Superior temporal gyrus (tissue), 1 donor: Measurements from ENCODE around the gene PTGER2.

Experiments used
- DNase-seq: peaks from one replicate; pipeline ENCODE4 v3.0.0-alpha.2; 2016; ENCODE audit errors: extremely low spot score

PTGER2 gene

GRCh38 chr14:52338051-52338681 lies 24.1 kb downstream of the PTGER2 start:
- no peak for DNase-seq

DNA sequence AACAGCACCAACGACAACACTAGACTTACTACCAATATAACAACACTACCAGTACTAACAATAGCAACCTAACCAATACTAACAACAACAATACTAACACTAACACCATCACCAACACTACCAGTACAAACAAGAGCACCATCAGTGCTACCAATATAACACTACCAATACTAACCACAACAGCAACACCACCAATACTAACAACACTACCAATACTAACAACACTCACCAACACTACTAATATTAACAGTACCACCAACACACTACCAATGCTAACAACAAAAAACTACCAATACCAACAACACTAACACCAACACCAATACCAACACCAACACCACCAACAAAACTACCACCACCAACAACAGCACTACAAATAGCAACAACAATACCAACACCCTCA lies 25.1 kb downstream of the PTGER2 start:
- DNase-seq = no peak

DNA sequence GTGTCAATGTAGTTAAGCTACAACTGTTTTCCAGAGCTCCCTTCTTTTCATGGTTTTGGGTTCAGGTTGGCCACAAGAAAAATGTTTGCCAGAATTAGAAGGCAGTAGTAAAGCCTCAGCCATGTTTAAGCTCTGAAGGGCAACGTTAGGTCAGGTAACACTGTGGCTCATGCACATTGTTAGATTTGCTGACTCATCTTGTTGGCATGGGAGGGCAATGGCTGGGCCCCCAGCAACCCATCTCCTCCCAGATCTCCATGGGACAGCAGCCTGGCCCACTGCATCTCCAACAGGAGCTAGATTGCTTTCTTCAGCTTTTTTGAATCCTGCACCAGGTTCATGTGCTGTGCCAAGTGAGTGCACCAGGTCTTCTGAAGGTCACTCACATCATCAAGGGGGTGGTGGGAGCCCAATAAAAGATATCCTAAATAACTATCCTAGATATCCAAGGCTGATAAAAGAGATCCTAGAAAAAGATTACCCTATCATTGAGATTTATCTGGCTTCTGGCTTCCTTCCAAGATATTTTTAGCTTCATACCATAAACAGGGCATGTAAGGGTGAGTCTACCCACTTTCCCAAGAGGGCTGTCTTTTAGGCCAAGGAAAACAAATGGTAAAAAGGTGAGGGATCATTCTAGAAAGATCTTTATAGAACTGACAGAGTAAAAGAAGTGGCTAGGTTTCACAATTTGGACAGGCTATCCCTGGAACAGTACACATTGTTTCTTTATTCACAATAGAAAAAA lies 28.9 kb downstream of the PTGER2 start:
- DNase-seq = no peak

DNA sequence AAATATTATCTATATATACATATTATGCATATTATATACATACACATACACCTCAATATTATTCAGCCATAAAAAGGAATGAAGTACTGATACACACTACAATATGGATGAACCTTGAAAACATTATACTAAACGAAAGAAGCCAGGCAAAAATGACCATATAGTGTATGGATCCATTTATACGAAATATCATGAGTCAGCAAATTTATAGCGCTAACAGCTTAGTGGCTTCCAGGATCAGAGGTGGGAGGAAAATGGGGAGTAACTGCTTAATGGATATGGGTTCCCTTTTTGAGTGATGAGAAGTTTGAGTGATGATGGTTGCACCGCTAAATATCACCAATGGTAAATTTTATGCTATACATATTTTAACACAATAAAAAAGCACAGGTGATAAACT lies 32.7 kb downstream of the PTGER2 start:
- no peak for DNase-seq

DNA sequence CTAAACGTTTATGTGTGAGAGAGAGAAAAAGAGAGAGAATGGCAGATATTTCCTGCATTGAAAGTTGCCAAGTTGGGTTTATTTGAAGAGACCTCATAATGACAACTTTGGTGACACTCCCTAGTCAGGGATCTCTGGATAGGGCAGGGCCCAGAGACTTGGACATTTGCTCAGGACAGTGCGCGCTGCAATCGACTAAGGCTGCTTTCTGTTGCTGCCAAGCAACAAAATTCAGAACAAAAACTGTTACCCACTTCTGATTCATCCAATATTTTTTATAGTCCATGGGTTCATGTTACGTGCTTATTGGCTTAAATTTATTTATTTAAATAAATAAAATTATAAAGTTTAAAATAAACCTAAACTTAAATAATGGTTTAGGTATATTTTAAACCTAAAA lies 34.2 kb downstream of the PTGER2 start:
- DNase-seq = no peak

GRCh38 chr14:52348776-52349175 lies 34.7 kb downstream of the PTGER2 start:
- no peak for DNase-seq

GRCh38 chr14:52349731-52350130 lies 35.6 kb downstream of the PTGER2 start:
- DNase-seq = no peak

DNA sequence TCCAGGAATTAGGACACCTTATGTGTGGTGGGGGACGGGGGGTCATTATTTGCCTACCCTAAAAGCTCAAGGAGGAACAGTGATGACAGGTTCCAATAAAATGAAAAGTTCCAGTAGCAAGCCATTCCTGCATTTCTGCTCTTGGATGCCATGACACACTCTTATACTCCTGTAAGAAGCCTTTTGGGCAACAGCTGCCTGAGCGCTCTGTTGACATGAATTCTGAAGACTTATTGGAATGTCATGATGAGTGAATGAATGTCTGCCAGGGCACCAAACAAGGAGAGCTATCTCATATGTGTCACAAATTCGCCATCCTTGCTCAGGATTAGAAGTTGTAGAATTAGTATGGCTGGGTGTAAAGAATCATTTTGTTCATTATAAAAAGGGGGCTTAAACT lies 36.3 kb downstream of the PTGER2 start:
- no peak for DNase-seq

GRCh38 chr14:52351233-52352060 lies 37.3 kb downstream of the PTGER2 start:
- DNase-seq = peak; percentile 18

- no peak for DNase-seq
These were observed 38.0 kb downstream of the PTGER2 start for GRCh38 chr14:52352061-52352491.

GRCh38 chr14:52352569-52352968 lies 38.5 kb downstream of the PTGER2 start:
- DNase-seq = no peak

GRCh38 chr14:52354242-52354641 lies 40.1 kb downstream of the PTGER2 start:
- DNase-seq = no peak

GRCh38 chr14:52355016-52355431 lies 40.9 kb downstream of the PTGER2 start:
- DNase-seq = no peak

DNA sequence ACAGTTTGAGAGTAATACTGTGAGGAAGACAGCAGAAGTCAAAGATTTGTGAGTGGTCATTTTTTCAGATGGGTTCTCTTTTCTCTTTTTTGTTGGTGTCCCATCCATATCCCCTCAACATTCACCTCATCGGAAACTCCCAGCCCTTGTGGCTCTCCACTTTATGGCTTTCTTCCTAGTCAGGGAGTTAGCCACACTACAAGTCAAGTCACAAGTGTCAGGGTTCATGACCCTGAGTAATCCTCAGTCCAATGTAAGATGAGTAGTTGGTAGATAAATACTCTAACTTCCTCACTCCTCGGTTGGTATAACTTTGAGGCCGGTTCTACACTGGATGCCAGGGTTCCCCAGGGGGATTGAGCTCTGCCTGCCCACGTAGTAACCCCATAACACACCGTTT lies 41.4 kb downstream of the PTGER2 start:
- DNase-seq = no peak

DNA sequence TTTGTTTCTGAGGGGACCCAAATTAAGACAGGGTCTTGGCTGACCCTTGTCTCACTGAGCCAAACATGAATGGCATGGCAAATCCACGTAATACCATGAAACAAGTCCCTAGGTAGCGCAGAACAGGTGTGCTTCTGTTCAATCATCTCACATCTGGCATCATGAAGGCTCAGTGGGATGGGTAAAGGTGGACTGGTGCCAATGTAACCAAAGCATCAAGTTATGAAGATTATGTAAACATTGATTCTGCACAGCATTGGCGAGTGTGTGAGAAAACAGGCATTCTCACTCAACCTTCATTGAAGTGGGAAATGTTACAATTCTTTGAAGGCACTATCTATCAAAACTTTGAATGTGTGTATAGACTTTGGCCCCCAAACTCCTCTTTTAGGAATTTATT lies 41.9 kb downstream of the PTGER2 start:
- DNase-seq = no peak

DNA sequence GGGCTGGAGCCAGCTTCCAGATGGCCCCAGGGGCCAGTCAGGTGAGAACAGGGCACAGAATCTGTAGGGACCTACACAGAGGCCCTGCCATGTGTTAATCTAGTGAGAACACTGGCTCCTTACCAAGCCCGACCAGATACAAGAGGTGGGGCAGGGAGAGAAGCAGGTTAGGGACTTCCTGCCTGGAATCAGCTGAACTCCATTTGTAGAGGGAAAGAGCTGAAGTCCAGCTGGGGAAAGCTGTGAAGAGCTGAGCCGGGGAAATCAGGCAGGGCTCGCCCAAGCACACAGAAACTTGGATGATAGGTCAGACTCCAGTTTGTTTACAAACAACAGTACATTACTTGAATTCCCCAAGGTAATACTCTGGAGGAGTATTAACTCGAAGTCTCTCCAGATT lies 46.7 kb downstream of the PTGER2 start:
- DNase-seq = no peak

GRCh38 chr14:52363041-52363704 lies 49.1 kb downstream of the PTGER2 start:
- no peak for DNase-seq

GRCh38 chr14:52363961-52364360 lies 49.8 kb downstream of the PTGER2 start:
- DNase-seq = no peak

DNA sequence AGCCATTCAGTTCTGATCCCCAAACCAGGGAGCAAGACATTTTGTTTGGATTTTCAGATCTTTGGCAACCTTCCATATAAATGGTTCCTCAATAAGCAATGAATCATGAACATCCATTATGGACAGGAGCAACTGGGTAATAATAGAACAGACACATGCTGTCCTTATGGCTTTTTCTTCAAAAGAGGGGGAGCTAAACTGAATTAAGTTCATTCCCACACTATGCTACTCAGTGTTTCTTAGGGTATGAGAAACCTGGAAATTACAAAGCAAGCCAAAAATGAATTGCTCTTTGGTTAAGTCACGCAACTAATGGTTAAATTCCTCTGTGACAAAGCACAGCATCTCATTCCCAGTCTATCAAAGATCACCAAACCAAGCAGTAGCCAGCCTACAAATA lies 51.0 kb downstream of the PTGER2 start:
- no peak for DNase-seq

GRCh38 chr14:52366796-52367315 lies 52.7 kb downstream of the PTGER2 start:
- no peak for DNase-seq

DNA sequence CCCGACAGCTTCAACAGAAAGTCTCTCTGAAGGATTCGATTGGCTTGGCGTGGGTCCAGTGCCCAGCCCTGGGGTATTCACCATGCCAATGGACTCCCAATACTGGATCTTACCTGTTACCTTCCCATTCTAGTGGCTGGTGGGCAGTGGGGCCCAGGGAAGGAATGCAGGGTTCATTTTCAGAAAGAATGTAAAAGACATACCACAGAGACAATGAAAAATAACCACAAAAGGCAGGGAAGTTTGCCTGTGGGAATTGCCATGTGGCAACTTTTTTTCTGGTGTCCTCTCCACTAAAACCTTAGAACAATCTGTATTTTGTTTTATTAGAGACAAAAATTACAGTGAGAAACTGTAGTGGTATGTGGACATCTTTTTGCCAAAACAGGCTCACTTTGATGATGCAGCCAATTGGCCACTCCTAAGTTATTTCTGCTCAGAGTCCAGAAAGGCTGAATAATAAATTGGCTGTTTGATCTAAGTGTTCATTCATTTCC lies 55.2 kb downstream of the PTGER2 start:
- no peak for DNase-seq
